SU-DHL-6 (cell line): ENCODE data around the gene SMIM31.

Experiments used
- CTCF ChIP-seq: fragments of 200-600 bp; sonication (generic); IDR thresholded peaks from one replicate; pipeline ENCODE4 v1.5.1; 2017; ENCODE audit warnings: antibody characterized with exemption, mild to moderate bottlenecking, low read length, moderate library complexity; ENCODE audit not compliant: insufficient read depth, poor library complexity, severe bottlenecking
- EZH2phosphoT487 ChIP-seq: fragments of 200-600 bp; sonication (generic), shearing (Covaris generic); conservative IDR thresholded peaks from 2 replicates; pipeline ENCODE4 v1.6.1; 2018; ENCODE audit warnings: mild to moderate bottlenecking, antibody characterized with exemption, low read length, moderate library complexity, mixed read lengths

GRCh38 chr4:164755432-164755831, 1.5 kb downstream of the SMIM31 start:
- no peak for TF ChIP-seq CTCF
- no peak for TF ChIP-seq EZH2phosphoT487
